Pancreas (tissue), 10 donors: ENCODE measurements around the gene ADGRG4. TPM values are rescaled to one million over a fixed set of nuclear protein-coding genes. Genes with fewer than 3 reads are reported as not detected.
"Not testable (repeated sequence)": the region's sequence is repeated elsewhere in the genome, so short reads cannot be mapped to it uniquely, and the experiment has no call there.

Source experiments
- ATAC-seq, 4 donors: fragments of 200-7000 bp; cut with Tn5 transposase; one replicate each; pipeline versions ENCODE4 v1.8.0 to v1.9.1; 2020; ENCODE audit warnings: mild to moderate bottlenecking in 4 of 4, moderate library complexity in 4 of 4
- DNase-seq, 6 donors: peaks; one replicate each; pipeline ENCODE4 v3.0.0-alpha.2; 2020
- FAIRE-seq: peaks from 2 replicates; lab custom pipeline; 2012; peaks lifted over from hg19 to GRCh38; lab: Jason Lieb, UNC
- H3K27ac ChIP-seq, 4 donors: fragments of 200-600 bp; sonication (generic); 1 replicate in 3 of 4; 2 replicates in 1 of 4; pipeline versions ENCODE4 v1.5.0 to v1.8.0; 2020
- H3K27me3 ChIP-seq, 4 donors: fragments of 200-600 bp; one replicate each; pipeline ENCODE4 v1.8.0; 2021
- H3K36me3 ChIP-seq, 3 donors: fragments of 200-600 bp; sonication (generic) in 1 of 3; one replicate each; pipeline versions ENCODE4 v1.5.0 to v1.8.0; 2020 to 2021
- H3K4me1 ChIP-seq, 3 donors: fragments of 200-600 bp; one replicate each; pipeline ENCODE4 v1.8.0; 2021
- H3K4me3 ChIP-seq, 4 donors: fragments of 200-600 bp; sonication (generic) in 2 of 4; one replicate each; pipeline versions ENCODE4 v1.5.0 to v1.8.0; 2020 to 2021
- H3K9me3 ChIP-seq, 4 donors: fragments of 200-600 bp; one replicate each; pipeline ENCODE4 v1.8.0; 2021
- WGBS, 2 donors: extraction: QIAGEN DNeasy Blood & Tissue Kit; methylation state at CpG; one replicate each; pipeline ENCODE4 v1.1.7; 2013; 5-methylcytosine and 5-hydroxymethylcytosine counted together
- intact Hi-C, 3 donors: fragments of 100-400 bp; cut with DNase I; formaldehyde crosslinking; loops; one replicate each; pipeline versions ENCODE4 v1.11.1 to v1.14.2; 2022
- polyA plus RNA-seq, 2 donors: library from polyadenylated mRNA; stranded (reverse); fragments of 200-250 nt; gene quantifications; one replicate each; pipeline ENCODE4 v1.2.3, GENCODE V29; 2013
- total RNA-seq, 6 donors: library from RNA; stranded (reverse); fragmentation: NEBNext Ultra II Directional in 4 of 6; extraction: Animal tissue kit (Norgen Biotek cat#: 25700) in 4 of 6; gene quantifications; one replicate each; pipeline versions ENCODE4 v1.2.1 to v1.2.4, GENCODE V29; 2021 to 2023
- TF ChIP-seq, protein P1 (sequence below), 4 donors: fragments of 200-600 bp; sonication (generic) in 3 of 4; IDR thresholded peaks; one replicate each; pipeline versions ENCODE4 v1.5.0 to v1.8.0; 2021; ENCODE audit warnings: antibody characterized with exemption in 4 of 4
- donor health status: healthy with polysubstance abuse.
- donor health status: DM: no; HTN: no; CAD: no; lungs with moderate emphysema.
- donor health status: DM: no; HTN: no; CAD: no.
- donor health status: control.
- donor health status: control.
- donor health status: Bipolar disorder and iron deficiency.
- donor health status: DM: yes; HTN: yes; CAD: no.
- donor health status: DM: no; HTN: no; CAD: no.
- donor health status: DM: no; HTN: no; CAD: no.
- donor health status: DM: yes; HTN: yes; CAD: no.

Gene ADGRG4, protein sequence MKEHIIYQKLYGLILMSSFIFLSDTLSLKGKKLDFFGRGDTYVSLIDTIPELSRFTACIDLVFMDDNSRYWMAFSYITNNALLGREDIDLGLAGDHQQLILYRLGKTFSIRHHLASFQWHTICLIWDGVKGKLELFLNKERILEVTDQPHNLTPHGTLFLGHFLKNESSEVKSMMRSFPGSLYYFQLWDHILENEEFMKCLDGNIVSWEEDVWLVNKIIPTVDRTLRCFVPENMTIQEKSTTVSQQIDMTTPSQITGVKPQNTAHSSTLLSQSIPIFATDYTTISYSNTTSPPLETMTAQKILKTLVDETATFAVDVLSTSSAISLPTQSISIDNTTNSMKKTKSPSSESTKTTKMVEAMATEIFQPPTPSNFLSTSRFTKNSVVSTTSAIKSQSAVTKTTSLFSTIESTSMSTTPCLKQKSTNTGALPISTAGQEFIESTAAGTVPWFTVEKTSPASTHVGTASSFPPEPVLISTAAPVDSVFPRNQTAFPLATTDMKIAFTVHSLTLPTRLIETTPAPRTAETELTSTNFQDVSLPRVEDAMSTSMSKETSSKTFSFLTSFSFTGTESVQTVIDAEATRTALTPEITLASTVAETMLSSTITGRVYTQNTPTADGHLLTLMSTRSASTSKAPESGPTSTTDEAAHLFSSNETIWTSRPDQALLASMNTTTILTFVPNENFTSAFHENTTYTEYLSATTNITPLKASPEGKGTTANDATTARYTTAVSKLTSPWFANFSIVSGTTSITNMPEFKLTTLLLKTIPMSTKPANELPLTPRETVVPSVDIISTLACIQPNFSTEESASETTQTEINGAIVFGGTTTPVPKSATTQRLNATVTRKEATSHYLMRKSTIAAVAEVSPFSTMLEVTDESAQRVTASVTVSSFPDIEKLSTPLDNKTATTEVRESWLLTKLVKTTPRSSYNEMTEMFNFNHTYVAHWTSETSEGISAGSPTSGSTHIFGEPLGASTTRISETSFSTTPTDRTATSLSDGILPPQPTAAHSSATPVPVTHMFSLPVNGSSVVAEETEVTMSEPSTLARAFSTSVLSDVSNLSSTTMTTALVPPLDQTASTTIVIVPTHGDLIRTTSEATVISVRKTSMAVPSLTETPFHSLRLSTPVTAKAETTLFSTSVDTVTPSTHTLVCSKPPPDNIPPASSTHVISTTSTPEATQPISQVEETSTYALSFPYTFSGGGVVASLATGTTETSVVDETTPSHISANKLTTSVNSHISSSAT (N-terminal part only)
- total RNA-seq (not detected), polyA plus RNA-seq (under 1 TPM in 1 of 2 donors, not detected in 1; 0.02 TPM)

DNA sequence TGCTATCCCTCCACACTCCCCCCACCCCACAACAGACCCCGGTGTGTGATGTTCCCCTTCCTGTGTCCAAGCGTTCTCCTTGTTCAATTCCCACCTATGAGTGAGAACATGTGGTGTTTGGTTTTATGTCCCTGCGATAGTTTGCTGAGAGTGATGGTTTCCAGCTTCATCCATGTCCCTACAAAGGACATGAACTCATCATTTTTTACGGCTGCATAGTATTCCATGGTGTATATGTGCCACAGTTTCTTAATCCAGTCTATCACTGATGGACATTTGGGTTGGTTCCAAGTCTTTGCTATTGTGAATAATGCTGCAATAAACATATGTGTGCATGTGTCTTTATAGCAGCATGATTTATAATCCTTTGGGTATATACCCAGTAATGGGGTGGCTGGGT lies at the start of gene ADGRG4:
TSS of gene ADGRG4 (plus strand) at position 243 of the 400 bp plus-strand sequence. CDS start 7,815 bp downstream, outside the sequence.
- intact Hi-C loops, H3K27me3 ChIP-seq, FAIRE-seq, H3K36me3 ChIP-seq, H3K4me3 ChIP-seq, H3K4me1 ChIP-seq, ATAC-seq, DNase-seq, H3K9me3 ChIP-seq, H3K27ac ChIP-seq: not testable (repeated sequence)
- WGBS, 2 donors: 80 to 82% methylated on average over 4 of the region's 4 CpGs

DNA sequence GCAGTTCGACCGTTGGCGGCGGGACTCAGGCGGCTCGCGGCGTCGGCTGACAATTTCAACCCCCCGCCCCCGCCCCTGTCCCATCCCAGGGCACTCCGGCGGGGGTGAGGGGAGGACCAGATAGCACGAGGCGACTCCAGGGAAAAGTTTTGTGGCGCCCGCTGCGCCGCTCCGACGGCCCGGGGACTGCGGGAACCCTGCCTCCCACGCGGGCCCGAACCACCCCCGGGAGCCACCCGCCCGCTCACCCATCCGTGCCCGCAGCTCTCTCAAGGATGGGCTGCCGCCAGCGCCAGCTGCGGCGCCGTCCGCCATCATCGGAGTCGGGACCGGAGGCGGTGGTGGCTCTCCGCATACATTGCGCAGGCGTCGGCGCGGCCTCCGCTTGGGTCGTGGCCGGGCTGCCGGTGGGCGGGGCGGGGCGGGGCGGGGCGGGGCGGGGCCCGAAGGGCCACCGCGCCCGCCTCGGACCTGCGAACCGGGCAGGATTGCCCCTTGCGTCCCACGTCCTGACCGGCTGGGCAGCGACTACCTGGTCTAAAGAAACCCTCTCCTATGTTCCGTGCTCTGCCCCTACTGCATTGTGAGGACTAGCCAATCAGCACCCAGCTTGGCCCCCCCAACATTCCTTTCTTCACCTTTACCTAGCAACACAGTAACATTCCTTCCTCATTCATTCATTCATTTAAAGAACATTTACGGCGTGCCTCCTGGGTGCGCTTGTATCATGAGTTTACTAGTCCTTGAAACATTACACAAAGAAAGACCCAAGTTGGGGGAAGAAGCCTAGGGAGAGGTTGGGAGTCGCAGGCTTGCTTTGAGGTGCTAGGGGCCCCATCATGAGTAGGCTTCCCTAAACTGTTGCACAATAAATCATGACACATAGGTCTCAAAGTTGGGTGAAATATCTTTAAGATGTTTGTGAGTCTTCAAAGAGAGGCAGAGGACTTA lies 49.4 kb upstream of the ADGRG4 start, which contains the start of gene MAP7D3:
TSS of gene MAP7D3 (minus strand) at position 360 of the 951 bp plus-strand sequence. CDS start at position 318, 42 bp downstream.
- H3K9me3 ChIP-seq: no peaks in the 10 kb centered on the region
- 2 to 27% methylated on average over 32 to 73 of the region's 73 CpGs for WGBS, 2 donors
- DNase-seq: peak; percentile 41 to 83 (median 58)
- H3K27me3 ChIP-seq: peaks cover 0 to 15% (median 0%) of the 10 kb centered on the region in 4 donors
- FAIRE-seq: no peak
- intact Hi-C loops: no loop called here
- H3K4me1 ChIP-seq: no peaks in the 10 kb centered on the region
- TF ChIP-seq, protein P1, sequence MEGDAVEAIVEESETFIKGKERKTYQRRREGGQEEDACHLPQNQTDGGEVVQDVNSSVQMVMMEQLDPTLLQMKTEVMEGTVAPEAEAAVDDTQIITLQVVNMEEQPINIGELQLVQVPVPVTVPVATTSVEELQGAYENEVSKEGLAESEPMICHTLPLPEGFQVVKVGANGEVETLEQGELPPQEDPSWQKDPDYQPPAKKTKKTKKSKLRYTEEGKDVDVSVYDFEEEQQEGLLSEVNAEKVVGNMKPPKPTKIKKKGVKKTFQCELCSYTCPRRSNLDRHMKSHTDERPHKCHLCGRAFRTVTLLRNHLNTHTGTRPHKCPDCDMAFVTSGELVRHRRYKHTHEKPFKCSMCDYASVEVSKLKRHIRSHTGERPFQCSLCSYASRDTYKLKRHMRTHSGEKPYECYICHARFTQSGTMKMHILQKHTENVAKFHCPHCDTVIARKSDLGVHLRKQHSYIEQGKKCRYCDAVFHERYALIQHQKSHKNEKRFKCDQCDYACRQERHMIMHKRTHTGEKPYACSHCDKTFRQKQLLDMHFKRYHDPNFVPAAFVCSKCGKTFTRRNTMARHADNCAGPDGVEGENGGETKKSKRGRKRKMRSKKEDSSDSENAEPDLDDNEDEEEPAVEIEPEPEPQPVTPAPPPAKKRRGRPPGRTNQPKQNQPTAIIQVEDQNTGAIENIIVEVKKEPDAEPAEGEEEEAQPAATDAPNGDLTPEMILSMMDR (IDR thresholded peaks at IDR 0.05): no peak
- no peaks in the 10 kb centered on the region for H3K36me3 ChIP-seq
- peak within 1 kb of the TSS in 2 of 4 donors; percentile 41 to 42 for H3K27ac ChIP-seq
- peak; percentile 95 to 98 (median 98) for ATAC-seq
- H3K4me3 ChIP-seq: peak within 1 kb of the TSS; percentile 41 to 63 (median 57)

GRCh38 chrX:136255541-136255940 lies 45.2 kb upstream of the ADGRG4 start:
- TF ChIP-seq, protein P1 (IDR thresholded peaks at IDR 0.05): no peak
- Histone ChIP-seq H3K9me3 (no peaks in the 10 kb centered on the region), H3K27ac (no peak overlapping the region), H3K4me1 (no peaks in the 10 kb centered on the region), H3K36me3 (no peaks in the 10 kb centered on the region), H3K27me3 (peaks cover 0 to 13% (median 0%) of the 10 kb centered on the region in 4 donors), H3K4me3 (no peak overlapping the region)
- WGBS, 2 donors: 40 to 46% methylated on average over 5 of the region's 5 CpGs
- ATAC-seq (no peak), FAIRE-seq (no peak), DNase-seq (no peak)
- intact Hi-C loops: no loop called here

GRCh38 chrX:136256026-136256425 lies 44.7 kb upstream of the ADGRG4 start:
- 37 to 44% methylated on average over 7 of the region's 7 CpGs for WGBS, 2 donors
- Histone ChIP-seq H3K36me3 (no peaks in the 10 kb centered on the region), H3K4me1 (no peaks in the 10 kb centered on the region), H3K27me3 (peaks cover 0 to 13% (median 0%) of the 10 kb centered on the region in 4 donors), H3K4me3 (no peak overlapping the region), H3K27ac (no peak overlapping the region), H3K9me3 (no peaks in the 10 kb centered on the region)
- ATAC-seq: no peak
- FAIRE-seq: no peak
- no peak for DNase-seq
- intact Hi-C loops: no loop called here
- TF ChIP-seq, protein P1 (IDR thresholded peaks at IDR 0.05): no peak
